ENCODE results near the gene PLP2. TPM values are rescaled to one million over a fixed set of nuclear protein-coding genes. Genes with fewer than 3 reads are reported as not detected.
"Not testable (repeated sequence)": the region's sequence is repeated elsewhere in the genome, so short reads cannot be mapped to it uniquely, and the experiment has no call there.

PLP2 gene
- total RNA-seq (100 to 1,000 TPM; 132 to 146 TPM), polyA plus RNA-seq (100 to 1,000 TPM; 228 to 334 TPM)

GRCh38 chrX:49171752-49172279, at the start of gene PLP2:
Gene PLP2, plus strand, starts transcription at chrX:49171898. Its CDS starts 103 bp downstream, at chrX:49172001.
- intact Hi-C loops (cut with micrococcal nuclease), result loop anchor here (2.0 kb wide), 1 partner anchor 15 kb away; the partner anchor contains the start of gene PRICKLE3

GRCh38 chrX:49122499-49122898, 49.2 kb upstream of the PLP2 start:
- CTCF ChIA-PET (ENCODE audit: partially characterized antibody), result no interaction called here
- Mint-ChIP-seq H3K36me3 (peaks cover 15 to 31% of the 10 kb centered on the region in 2 donors), H3K27ac (peak overlapping the region in 5 of 7 donors; percentile 93 to 99 (median 97)), H3K4me3 (peak overlapping the region in 7 of 8 donors; percentile 20 to 98 (median 96)), H3K27me3 (no peaks in the 10 kb centered on the region), H3K9me3 (peaks cover 0 to 2% (median 0%) of the 10 kb centered on the region in 8 donors), H3K4me1 (peaks cover 17 to 33% (median 24%) of the 10 kb centered on the region in 4 donors)
- POLR2A ChIA-PET (ENCODE audit: partially characterized antibody), result interaction anchor here (0.6 to 1.3 kb wide), 2 partner anchors 12 to 42 kb away, joined by 3 to 4 read pairs; no protein-coding TSS in a partner anchor
- intact Hi-C loops (cut with micrococcal nuclease), result loop anchor here (2.0 to 5.0 kb wide), 5 partner anchors 22 to 165 kb away; partner anchors contain the start of genes OTUD5 and TFE3
- Histone ChIP-seq H3K4me3 (ENCODE audit: low read length in 2 of 2) (peak overlapping the region; percentile 65 to 84), H3K9me3 (ENCODE audit: control insufficient read depth in 1 of 2, low read length in 2 of 2) (no peaks in the 10 kb centered on the region), H3K27me3 (ENCODE audit: insufficient read depth, low read length) (no peaks in the 10 kb centered on the region), H3K36me3 (ENCODE audit: insufficient read depth, low read length) (peaks cover 10% of the 10 kb centered on the region), H3K27ac (ENCODE audit: low read depth, low read length) (peak overlapping the region; percentile 85), H3K4me1 (ENCODE audit: insufficient read depth, low read length) (peaks cover 15% of the 10 kb centered on the region)
- DNase-seq, result no peak

More at GRCh38 chrX:49171752-49172279, at the start of gene PLP2:
- DNase-seq, result peak; percentile 37 to 83 (median 46)
- peaks cover 10% of the 10 kb centered on the region for H3K36me3 ChIP-seq (ENCODE audit: insufficient read depth, low read length)
- peaks cover 10 to 31% of the 10 kb centered on the region in 2 donors for H3K36me3 Mint-ChIP-seq
- H3K27ac Mint-ChIP-seq, result peak within 1 kb of the TSS; percentile 85 to 93 (median 86)
- peak within 1 kb of the TSS; percentile 76 for H3K27ac ChIP-seq (ENCODE audit: low read depth, low read length)
- POLR2A ChIA-PET (ENCODE audit: partially characterized antibody), result interaction anchor here (0.8 to 2.5 kb wide), 12 partner anchors 9 to 214 kb away, joined by 3 to 15 read pairs (median 5); partner anchors contain the start of genes KCND1, OTUD5, PPP1R3F and WDR45
- H3K4me3 ChIP-seq (ENCODE audit: low read length in 2 of 2), result peak within 1 kb of the TSS; percentile 52 to 54
- H3K4me1 Mint-ChIP-seq, result peaks cover 14 to 47% (median 24%) of the 10 kb centered on the region in 4 donors
- H3K9me3 ChIP-seq (ENCODE audit: control insufficient read depth in 1 of 2, low read length in 2 of 2), result no peaks in the 10 kb centered on the region
- no peaks in the 10 kb centered on the region for H3K27me3 ChIP-seq (ENCODE audit: insufficient read depth, low read length)
- H3K4me3 Mint-ChIP-seq, result peak within 1 kb of the TSS; percentile 84 to 91 (median 88)
- no peaks in the 10 kb centered on the region for H3K27me3 Mint-ChIP-seq
- peaks cover 0 to 1% (median 0%) of the 10 kb centered on the region in 8 donors for H3K9me3 Mint-ChIP-seq
- H3K4me1 ChIP-seq (ENCODE audit: insufficient read depth, low read length), result peaks cover 32% of the 10 kb centered on the region
- CTCF ChIA-PET (ENCODE audit: partially characterized antibody), result interaction anchor here (1.0 to 1.1 kb wide), 3 partner anchors 8 to 30 kb away, joined by 4 to 5 read pairs (median 4); no protein-coding TSS in a partner anchor

GRCh38 chrX:49127742-49128258, 43.9 kb upstream of the PLP2 start:
- POLR2A ChIA-PET (ENCODE audit: partially characterized antibody); H3K36me3 Mint-ChIP-seq; CTCF ChIA-PET (ENCODE audit: partially characterized antibody); H3K36me3 ChIP-seq (ENCODE audit: insufficient read depth, low read length); intact Hi-C loops (cut with micrococcal nuclease); H3K9me3 ChIP-seq (ENCODE audit: control insufficient read depth in 1 of 2, low read length in 2 of 2); H3K27me3 ChIP-seq (ENCODE audit: insufficient read depth, low read length); H3K4me1 ChIP-seq (ENCODE audit: insufficient read depth, low read length); H3K9me3 Mint-ChIP-seq; H3K27me3 Mint-ChIP-seq; H3K27ac Mint-ChIP-seq; H3K27ac ChIP-seq (ENCODE audit: low read depth, low read length); H3K4me3 ChIP-seq (ENCODE audit: low read length in 2 of 2); H3K4me3 Mint-ChIP-seq; DNase-seq: not testable (repeated sequence)
- H3K4me1 Mint-ChIP-seq, result peaks cover 6 to 11% (median 9%) of the 10 kb centered on the region in 4 donors

GRCh38 chrX:49129427-49129826, 42.3 kb upstream of the PLP2 start:
- ChIA-PET CTCF (ENCODE audit: partially characterized antibody) (no interaction called here), POLR2A (ENCODE audit: partially characterized antibody) (no interaction called here)
- Histone ChIP-seq H3K27ac (ENCODE audit: low read depth, low read length) (no peak overlapping the region), H3K9me3 (ENCODE audit: control insufficient read depth in 1 of 2, low read length in 2 of 2) (no peaks in the 10 kb centered on the region), H3K4me3 (ENCODE audit: low read length in 2 of 2) (no peak overlapping the region), H3K36me3 (ENCODE audit: insufficient read depth, low read length) (no peaks in the 10 kb centered on the region), H3K4me1 (ENCODE audit: insufficient read depth, low read length) (no peaks in the 10 kb centered on the region), H3K27me3 (ENCODE audit: insufficient read depth, low read length) (no peaks in the 10 kb centered on the region)
- Mint-ChIP-seq H3K4me3 (no peak overlapping the region), H3K27me3 (no peaks in the 10 kb centered on the region), H3K9me3 (peaks cover 0 to 2% (median 0%) of the 10 kb centered on the region in 8 donors), H3K27ac (no peak overlapping the region), H3K4me1 (no peaks in the 10 kb centered on the region), H3K36me3 (no peaks in the 10 kb centered on the region)
- no peak for DNase-seq
- intact Hi-C loops (cut with micrococcal nuclease), result no loop called here

- H3K27me3 ChIP-seq (ENCODE audit: insufficient read depth, low read length); DNase-seq; POLR2A ChIA-PET (ENCODE audit: partially characterized antibody); H3K4me3 ChIP-seq (ENCODE audit: low read length in 2 of 2); H3K36me3 Mint-ChIP-seq; H3K36me3 ChIP-seq (ENCODE audit: insufficient read depth, low read length); H3K27ac ChIP-seq (ENCODE audit: low read depth, low read length); intact Hi-C loops (cut with micrococcal nuclease); H3K4me3 Mint-ChIP-seq; H3K27ac Mint-ChIP-seq; H3K4me1 ChIP-seq (ENCODE audit: insufficient read depth, low read length); H3K4me1 Mint-ChIP-seq; H3K9me3 Mint-ChIP-seq; H3K27me3 Mint-ChIP-seq; H3K9me3 ChIP-seq (ENCODE audit: control insufficient read depth in 1 of 2, low read length in 2 of 2): not testable (repeated sequence)
- CTCF ChIA-PET (ENCODE audit: partially characterized antibody), result interaction anchor here (1.0 kb wide), 1 partner anchor 9 kb away, joined by 3 read pairs; no protein-coding TSS in a partner anchor
Observed at GRCh38 chrX:49132275-49132674, 39.4 kb upstream of the PLP2 start.

GRCh38 chrX:49133759-49134158, 37.9 kb upstream of the PLP2 start:
- no peak overlapping the region for H3K27ac Mint-ChIP-seq
- peaks cover 0 to 10% (median under 1%) of the 10 kb centered on the region in 8 donors for H3K9me3 Mint-ChIP-seq
- no peak for DNase-seq
- ChIA-PET CTCF (ENCODE audit: partially characterized antibody) (no interaction called here), POLR2A (ENCODE audit: partially characterized antibody) (no interaction called here)
- Histone ChIP-seq H3K27ac (ENCODE audit: low read depth, low read length) (no peak overlapping the region), H3K27me3 (ENCODE audit: insufficient read depth, low read length) (no peaks in the 10 kb centered on the region), H3K9me3 (ENCODE audit: control insufficient read depth in 1 of 2, low read length in 2 of 2) (no peaks in the 10 kb centered on the region), H3K4me1 (ENCODE audit: insufficient read depth, low read length) (no peaks in the 10 kb centered on the region), H3K36me3 (ENCODE audit: insufficient read depth, low read length) (no peaks in the 10 kb centered on the region), H3K4me3 (ENCODE audit: low read length in 2 of 2) (no peak overlapping the region)
- H3K36me3 Mint-ChIP-seq, result peaks cover 0 to 4% of the 10 kb centered on the region in 2 donors
- peaks cover 0 to 2% (median 0%) of the 10 kb centered on the region in 4 donors for H3K4me1 Mint-ChIP-seq
- H3K4me3 Mint-ChIP-seq, result no peak overlapping the region
- H3K27me3 Mint-ChIP-seq, result no peaks in the 10 kb centered on the region
- intact Hi-C loops (cut with micrococcal nuclease), result no loop called here

GRCh38 chrX:49137492-49137891, 34.2 kb upstream of the PLP2 start:
- POLR2A ChIA-PET (ENCODE audit: partially characterized antibody), result interaction anchor here (0.7 kb wide), 1 partner anchor 30 kb away, joined by 3 read pairs; no protein-coding TSS in a partner anchor
- no peak overlapping the region for H3K4me3 Mint-ChIP-seq
- peaks cover 5 to 12% of the 10 kb centered on the region in 2 donors for H3K36me3 Mint-ChIP-seq
- H3K27ac ChIP-seq (ENCODE audit: low read depth, low read length), result no peak overlapping the region
- H3K4me1 ChIP-seq (ENCODE audit: insufficient read depth, low read length), result no peaks in the 10 kb centered on the region
- H3K27me3 ChIP-seq (ENCODE audit: insufficient read depth, low read length), result no peaks in the 10 kb centered on the region
- peaks cover 0 to 2% (median 0%) of the 10 kb centered on the region in 4 donors for H3K4me1 Mint-ChIP-seq
- H3K9me3 ChIP-seq (ENCODE audit: control insufficient read depth in 1 of 2, low read length in 2 of 2), result no peaks in the 10 kb centered on the region
- CTCF ChIA-PET (ENCODE audit: partially characterized antibody), result no interaction called here
- H3K4me3 ChIP-seq (ENCODE audit: low read length in 2 of 2), result no peak overlapping the region
- peaks cover 0 to 39% (median 25%) of the 10 kb centered on the region in 8 donors for H3K9me3 Mint-ChIP-seq
- no peaks in the 10 kb centered on the region for H3K27me3 Mint-ChIP-seq
- DNase-seq, result no peak
- intact Hi-C loops (cut with micrococcal nuclease), result no loop called here
- no peaks in the 10 kb centered on the region for H3K36me3 ChIP-seq (ENCODE audit: insufficient read depth, low read length)
- H3K27ac Mint-ChIP-seq, result no peak overlapping the region

Data from CD4-positive, alpha-beta memory T cell (primary cell).